DOHH2 (cell line): ENCODE measurements around the gene USH2A.

Experiments used
- H3F3A ChIP-seq: fragments of 200-600 bp; sonication (generic), shearing (Covaris generic); 2 replicates; pipeline ENCODE4 v1.6.0; 2016; ENCODE audit warnings: antibody characterized with exemption, mild to moderate bottlenecking; ENCODE audit not compliant: control insufficient read depth, insufficient read depth
- H3K27ac ChIP-seq: fragments of 200-600 bp; sonication (generic); 2 replicates; pipeline ENCODE4 v1.5.1; 2014; ENCODE audit warnings: low read depth, mild to moderate bottlenecking, low read length, moderate library complexity
- H3K27me3 ChIP-seq: fragments of 200-600 bp; sonication (generic); 2 replicates; pipeline ENCODE4 v1.6.1; 2014; ENCODE audit warnings: mild to moderate bottlenecking, low read length, mixed read lengths; ENCODE audit not compliant: control insufficient read depth
- H3K36me3 ChIP-seq: fragments of 200-600 bp; sonication (generic); 2 replicates; pipeline ENCODE4 v1.6.1; 2014; ENCODE audit warnings: mild to moderate bottlenecking, low read length, moderate library complexity, mixed read lengths; ENCODE audit not compliant: control insufficient read depth
- H3K4me1 ChIP-seq: fragments of 200-600 bp; sonication (generic); 2 replicates; pipeline ENCODE4 v1.6.1; 2014; ENCODE audit warnings: mild to moderate bottlenecking, low read length, mixed read lengths; ENCODE audit not compliant: control insufficient read depth
- H3K4me2 ChIP-seq: fragments of 200-600 bp; sonication (generic); 2 replicates; pipeline ENCODE4 v1.6.0; 2014; ENCODE audit warnings: mild to moderate bottlenecking, low read length, moderate library complexity
- H3K4me3 ChIP-seq: fragments of 200-600 bp; sonication (generic); 2 replicates; pipeline ENCODE4 v1.5.1; 2014; ENCODE audit warnings: mild to moderate bottlenecking, low read length, mixed read lengths
- H3K79me2 ChIP-seq: fragments of 200-600 bp; sonication (generic); 2 replicates; pipeline ENCODE4 v1.6.1; 2014; ENCODE audit warnings: mild to moderate bottlenecking, low read length, mixed read lengths; ENCODE audit not compliant: control insufficient read depth
- H3K9me2 ChIP-seq: fragments of 200-600 bp; sonication (generic); replicated peaks from 2 replicates; pipeline ENCODE4 v1.6.1; 2014; ENCODE audit warnings: mild to moderate bottlenecking, low read length, mixed read lengths; ENCODE audit not compliant: control insufficient read depth
- H3K9me3 ChIP-seq: fragments of 200-600 bp; sonication (generic); 2 replicates; pipeline ENCODE4 v1.6.1; 2014; ENCODE audit warnings: antibody characterized with exemption, low read length, mixed read lengths; ENCODE audit not compliant: control insufficient read depth, insufficient read depth
- H4K20me1 ChIP-seq: fragments of 200-600 bp; sonication (generic); 2 replicates; pipeline ENCODE4 v1.6.0; 2014; ENCODE audit warnings: low read depth, mild to moderate bottlenecking, antibody characterized with exemption, low read length, moderate library complexity; ENCODE audit not compliant: control insufficient read depth, insufficient read depth
- EZH2phosphoT487 ChIP-seq: fragments of 200-600 bp; sonication (generic); IDR thresholded peaks from 2 replicates; pipeline ENCODE4 v1.6.1; 2017; ENCODE audit warnings: borderline replicate concordance, mild to moderate bottlenecking, antibody characterized with exemption, low read length, moderate library complexity, mixed read lengths
- TF ChIP-seq, protein P1 (sequence below): fragments of 200-600 bp; sonication (generic); IDR thresholded peaks from one replicate; pipeline ENCODE4 v1.5.1; 2014; ENCODE audit warnings: antibody characterized with exemption, mild to moderate bottlenecking, low read depth, low read length; ENCODE audit not compliant: poor library complexity, severe bottlenecking

Gene USH2A

GRCh38 chr1:216057947-216058346 lies 365.3 kb downstream of the USH2A start:
- Histone ChIP-seq H3K9me2 (no peaks in the 10 kb centered on the region), H3K79me2 (no peaks in the 10 kb centered on the region), H3K27ac (no peak overlapping the region), H3K4me2 (no peak overlapping the region), H3K36me3 (no peaks in the 10 kb centered on the region), H3F3A (no peaks in the 10 kb centered on the region), H3K4me1 (no peaks in the 10 kb centered on the region), H3K9me3 (no peaks in the 10 kb centered on the region), H3K4me3 (no peak overlapping the region), H4K20me1 (no peaks in the 10 kb centered on the region), H3K27me3 (no peaks in the 10 kb centered on the region)
- no peak for TF ChIP-seq EZH2phosphoT487

DNA sequence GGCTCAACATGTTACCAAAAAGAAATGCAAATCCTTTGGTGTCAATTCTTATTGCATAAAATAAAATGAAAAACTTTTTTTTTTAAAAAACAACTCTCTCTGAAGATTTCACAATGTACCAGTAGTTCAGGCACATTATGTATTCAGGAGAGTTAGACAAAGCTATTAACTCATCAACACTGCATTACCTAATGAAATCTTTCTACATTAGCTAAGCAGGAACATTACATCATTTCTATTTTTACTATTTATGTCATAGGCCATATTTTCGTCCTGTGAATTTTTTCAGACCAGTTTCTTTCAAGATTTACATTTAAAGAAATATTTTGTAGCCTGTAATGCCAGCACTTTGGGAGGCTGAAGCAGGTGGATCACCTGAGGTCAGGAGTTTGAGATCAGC lies 366.2 kb downstream of the USH2A start:
- Histone ChIP-seq H3K4me3 (no peak overlapping the region), H3K27ac (no peak overlapping the region), H3K9me3 (no peaks in the 10 kb centered on the region), H4K20me1 (no peaks in the 10 kb centered on the region), H3K27me3 (no peaks in the 10 kb centered on the region), H3K9me2 (no peaks in the 10 kb centered on the region), H3K4me1 (no peaks in the 10 kb centered on the region), H3K36me3 (no peaks in the 10 kb centered on the region), H3F3A (no peaks in the 10 kb centered on the region), H3K79me2 (no peaks in the 10 kb centered on the region), H3K4me2 (no peak overlapping the region)
- TF ChIP-seq, protein P1, sequence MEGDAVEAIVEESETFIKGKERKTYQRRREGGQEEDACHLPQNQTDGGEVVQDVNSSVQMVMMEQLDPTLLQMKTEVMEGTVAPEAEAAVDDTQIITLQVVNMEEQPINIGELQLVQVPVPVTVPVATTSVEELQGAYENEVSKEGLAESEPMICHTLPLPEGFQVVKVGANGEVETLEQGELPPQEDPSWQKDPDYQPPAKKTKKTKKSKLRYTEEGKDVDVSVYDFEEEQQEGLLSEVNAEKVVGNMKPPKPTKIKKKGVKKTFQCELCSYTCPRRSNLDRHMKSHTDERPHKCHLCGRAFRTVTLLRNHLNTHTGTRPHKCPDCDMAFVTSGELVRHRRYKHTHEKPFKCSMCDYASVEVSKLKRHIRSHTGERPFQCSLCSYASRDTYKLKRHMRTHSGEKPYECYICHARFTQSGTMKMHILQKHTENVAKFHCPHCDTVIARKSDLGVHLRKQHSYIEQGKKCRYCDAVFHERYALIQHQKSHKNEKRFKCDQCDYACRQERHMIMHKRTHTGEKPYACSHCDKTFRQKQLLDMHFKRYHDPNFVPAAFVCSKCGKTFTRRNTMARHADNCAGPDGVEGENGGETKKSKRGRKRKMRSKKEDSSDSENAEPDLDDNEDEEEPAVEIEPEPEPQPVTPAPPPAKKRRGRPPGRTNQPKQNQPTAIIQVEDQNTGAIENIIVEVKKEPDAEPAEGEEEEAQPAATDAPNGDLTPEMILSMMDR, result no peak
- TF ChIP-seq EZH2phosphoT487, result no peak

DNA sequence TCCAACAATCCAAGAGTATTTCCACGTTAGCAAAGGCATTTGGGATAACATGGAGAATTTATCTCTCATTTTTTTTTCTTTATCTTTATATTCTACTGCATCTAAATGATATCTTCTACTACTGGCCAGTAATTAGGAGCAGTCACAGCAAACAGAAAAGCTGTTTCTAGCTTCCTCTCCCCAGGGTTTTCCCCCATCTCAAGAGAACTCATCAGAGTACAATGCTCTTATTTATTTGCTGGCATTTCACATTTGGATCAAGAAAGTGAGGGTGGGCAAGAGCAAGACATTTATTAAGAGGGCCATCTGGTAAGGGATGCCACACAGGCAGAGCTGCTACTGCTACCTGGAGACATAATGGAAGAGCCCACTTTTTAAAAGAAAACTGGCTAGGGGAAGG lies 368.2 kb downstream of the USH2A start:
- no peak overlapping the region for H3K4me3 ChIP-seq
- H3K4me1 ChIP-seq, result no peaks in the 10 kb centered on the region
- no peaks in the 10 kb centered on the region for H3K27me3 ChIP-seq
- no peaks in the 10 kb centered on the region for H3K9me3 ChIP-seq
- H3K79me2 ChIP-seq, result no peaks in the 10 kb centered on the region
- no peaks in the 10 kb centered on the region for H3K9me2 ChIP-seq
- H3K36me3 ChIP-seq, result no peaks in the 10 kb centered on the region
- H4K20me1 ChIP-seq, result no peaks in the 10 kb centered on the region
- TF ChIP-seq, protein P1, result no peak
- no peak for TF ChIP-seq EZH2phosphoT487
- H3F3A ChIP-seq, result no peaks in the 10 kb centered on the region
- no peak overlapping the region for H3K4me2 ChIP-seq
- no peak overlapping the region for H3K27ac ChIP-seq

- no peaks in the 10 kb centered on the region for H3K27me3 ChIP-seq
- H4K20me1 ChIP-seq, result no peaks in the 10 kb centered on the region
- H3K4me2 ChIP-seq, result no peak overlapping the region
- H3K36me3 ChIP-seq, result no peaks in the 10 kb centered on the region
- H3K4me3 ChIP-seq, result no peak overlapping the region
- H3K79me2 ChIP-seq, result no peaks in the 10 kb centered on the region
- H3K9me3 ChIP-seq, result no peaks in the 10 kb centered on the region
- no peak overlapping the region for H3K27ac ChIP-seq
- no peaks in the 10 kb centered on the region for H3K9me2 ChIP-seq
- H3K4me1 ChIP-seq, result no peaks in the 10 kb centered on the region
- TF ChIP-seq, protein P1, result no peak
- TF ChIP-seq EZH2phosphoT487, result no peak
- no peaks in the 10 kb centered on the region for H3F3A ChIP-seq
Measured at GRCh38 chr1:216054600-216054999, 368.6 kb downstream of the USH2A start.
